D341Med (cell line): Measurements from ENCODE around the gene LRAT.
"Not testable (repeated sequence)": the region's sequence is repeated elsewhere in the genome, so short reads cannot be mapped to it uniquely, and the experiment has no call there.

Experiments used
- DNase-seq: peaks from one replicate; pipeline ENCODE4 v3.0.0; 2012; ENCODE audit warnings: low spot score

LRAT gene

GRCh38 chr4:154743683-154744340, at the start of gene LRAT:
TSS of gene LRAT (plus strand) at chr4:154744000. CDS start at chr4:154744327, 327 bp downstream.
- peak; percentile 71 for DNase-seq

DNA sequence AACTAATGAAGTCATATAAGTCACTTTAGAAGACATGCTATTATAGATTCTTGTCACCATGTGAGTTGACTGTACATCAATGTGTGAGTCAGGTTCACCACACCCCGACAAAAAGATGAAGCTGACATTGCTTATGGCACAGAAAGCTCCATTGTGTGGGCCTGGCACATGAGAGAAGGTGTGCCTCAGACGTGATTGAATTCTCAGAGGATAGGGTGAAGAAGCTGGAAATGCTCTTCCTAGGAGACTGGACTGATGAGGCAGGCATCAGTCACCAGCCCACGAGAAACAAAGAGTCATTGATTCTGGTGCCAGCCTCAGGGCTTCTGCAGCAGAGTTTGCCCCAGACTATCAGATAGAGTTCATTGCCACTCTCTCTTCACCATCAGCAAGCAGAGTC, 35.9 kb upstream of the LRAT start:
- no peak for DNase-seq

DNA sequence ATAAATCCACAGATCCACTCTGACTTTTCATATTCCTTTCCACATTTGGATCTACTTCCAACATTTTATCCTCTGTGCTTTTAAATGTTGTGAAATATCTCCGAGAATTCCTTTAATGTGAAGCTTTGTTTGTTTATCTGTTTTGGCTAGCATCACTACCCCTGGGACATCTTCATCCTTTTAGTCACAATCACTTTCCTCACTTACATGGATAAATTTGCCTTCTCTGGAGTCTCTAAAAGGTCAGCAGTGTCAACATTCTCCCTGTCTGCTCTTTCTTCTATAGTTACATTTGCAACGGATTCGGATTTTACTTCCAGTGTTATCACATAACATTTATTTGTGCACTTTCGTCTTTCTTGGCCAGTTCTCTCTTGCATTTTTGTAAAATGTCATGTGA, 34.2 kb upstream of the LRAT start:
- no peak for DNase-seq

DNA sequence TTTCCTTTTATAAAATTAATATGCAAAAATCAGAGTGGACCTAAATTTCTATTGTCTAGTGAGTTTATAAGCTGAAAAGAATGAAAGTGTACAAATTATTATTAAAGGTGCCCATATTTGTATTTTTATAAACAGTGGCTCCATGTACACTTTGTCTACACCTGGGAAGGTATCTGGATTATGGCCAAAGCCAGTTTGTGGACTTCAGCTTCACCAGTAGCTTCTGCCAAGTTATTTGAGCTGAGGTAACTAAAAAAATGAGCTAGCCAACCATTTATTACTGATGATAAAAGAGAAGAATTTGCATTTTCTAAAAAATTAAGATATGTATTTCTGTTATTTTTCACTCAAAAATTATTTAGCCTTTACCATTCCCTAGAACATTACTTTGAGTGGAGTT, 32.3 kb upstream of the LRAT start:
- no peak for DNase-seq

- DNase-seq = no peak
Measured at GRCh38 chr4:154714339-154715040, 29.3 kb upstream of the LRAT start.

DNA sequence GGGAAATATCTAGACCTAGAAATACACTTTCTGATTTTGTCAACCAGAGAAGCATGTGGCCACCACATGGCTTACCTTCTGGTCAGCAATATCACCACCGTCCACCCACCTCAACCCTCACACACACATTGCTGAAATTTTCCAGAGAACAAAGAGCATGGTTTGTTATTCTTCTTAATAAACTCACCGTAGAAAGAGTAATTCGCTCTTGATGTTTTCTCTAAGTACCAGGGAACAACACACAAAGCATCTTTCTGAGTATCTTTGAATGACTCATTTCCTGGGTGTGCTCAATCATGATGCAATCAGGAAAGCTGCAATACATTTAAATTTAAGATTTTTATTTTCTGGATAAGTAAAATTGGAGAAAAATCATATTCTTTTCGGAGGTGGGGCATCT, 24.7 kb upstream of the LRAT start:
- no peak for DNase-seq

DNA sequence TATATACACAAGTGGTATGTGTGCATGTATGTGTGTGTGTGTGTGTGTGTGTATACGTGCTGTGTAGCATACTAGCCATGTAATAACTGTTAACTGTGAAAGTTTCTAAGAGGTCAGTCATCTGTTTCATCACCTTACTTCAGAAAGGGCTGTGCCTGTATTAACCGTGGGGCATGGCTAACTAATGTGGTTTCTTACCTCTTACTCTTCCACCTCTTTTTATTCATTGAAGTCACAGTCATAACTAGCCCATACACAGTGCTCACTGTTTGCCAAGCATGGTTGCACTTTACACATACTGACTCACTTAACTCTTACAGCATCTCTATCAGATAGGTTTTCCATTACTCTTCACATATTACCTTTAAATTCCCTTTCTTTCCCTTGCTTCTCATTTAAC, 23.7 kb upstream of the LRAT start:
- no peak for DNase-seq

DNA sequence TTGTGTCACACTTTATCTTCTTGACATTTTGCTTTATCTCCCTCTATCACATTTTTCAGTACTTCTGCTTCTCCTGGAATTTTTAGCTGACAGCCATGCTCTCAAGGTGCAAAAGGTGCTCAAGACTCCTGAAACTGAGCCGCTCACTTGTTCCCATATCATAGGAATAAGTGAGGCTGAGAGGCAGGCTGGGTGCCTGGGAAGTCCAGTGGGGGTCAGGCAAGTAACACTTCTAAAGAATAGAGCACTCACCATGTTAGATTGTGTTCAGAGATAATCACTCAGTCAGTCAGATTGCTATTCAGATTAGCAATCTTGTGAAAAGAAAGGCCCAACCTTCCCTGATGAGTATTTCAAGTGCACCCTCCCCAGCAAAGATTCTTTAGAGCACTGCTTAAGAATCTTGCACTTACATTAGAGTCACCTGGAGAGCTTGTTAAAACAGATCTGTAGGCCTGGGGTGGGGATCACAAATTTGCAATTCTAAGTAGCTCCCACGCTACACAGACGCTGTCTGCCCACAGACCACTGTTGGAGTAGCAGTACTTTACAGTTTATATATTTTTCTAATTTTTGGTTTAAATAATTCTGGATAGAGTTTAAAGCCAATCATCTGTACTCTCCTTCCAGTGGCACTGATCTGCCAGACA, 23.1 kb upstream of the LRAT start:
- DNase-seq = no peak

DNA sequence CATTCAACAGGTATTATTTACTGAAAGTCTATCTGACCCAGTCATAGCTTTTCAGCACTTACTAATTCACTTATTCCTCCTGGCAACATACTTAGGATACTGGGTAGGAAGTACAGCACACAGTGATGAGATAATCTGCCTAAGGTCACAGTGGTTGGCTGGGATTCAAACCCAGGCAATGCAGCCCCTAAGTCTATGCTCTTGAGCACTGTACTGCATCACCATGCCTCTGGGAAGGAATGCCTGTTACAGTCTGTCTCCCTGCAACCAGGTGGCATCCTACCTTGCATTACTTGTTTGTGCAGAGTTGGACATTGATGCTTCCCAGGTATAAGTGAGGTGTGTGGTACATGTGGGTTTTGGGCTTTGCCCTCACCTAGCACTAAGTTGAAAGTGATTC, 21.5 kb upstream of the LRAT start:
- no peak for DNase-seq

- not testable (repeated sequence) for DNase-seq
Measured at GRCh38 chr4:154723601-154724000, 20.2 kb upstream of the LRAT start.

GRCh38 chr4:154727540-154727939, 16.3 kb upstream of the LRAT start:
- DNase-seq = no peak

- no peak for DNase-seq
Measured at GRCh38 chr4:154731756-154732155, 12.0 kb upstream of the LRAT start.

DNA sequence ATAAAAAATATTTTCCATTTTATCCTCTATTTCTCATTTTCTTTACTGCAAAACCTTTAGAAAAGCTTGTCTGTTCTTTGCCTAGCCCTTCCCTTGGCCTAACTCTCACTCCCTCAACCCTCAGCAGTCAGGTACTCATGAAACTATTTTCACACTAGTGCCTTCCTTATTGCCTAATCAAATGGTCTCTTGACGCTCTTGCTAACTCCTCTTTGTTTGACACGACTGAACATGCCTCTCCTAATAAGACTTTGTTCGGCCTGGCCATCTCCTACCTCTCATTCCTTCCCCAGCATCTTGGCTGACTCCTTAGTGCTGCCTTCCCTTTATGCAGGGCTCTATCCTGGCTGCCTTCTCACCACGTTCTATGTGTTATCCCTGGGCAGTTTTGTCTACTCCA, 11.1 kb upstream of the LRAT start:
- DNase-seq = no peak

- no peak for DNase-seq
Measured at GRCh38 chr4:154736770-154737169, 7.0 kb upstream of the LRAT start.

DNA sequence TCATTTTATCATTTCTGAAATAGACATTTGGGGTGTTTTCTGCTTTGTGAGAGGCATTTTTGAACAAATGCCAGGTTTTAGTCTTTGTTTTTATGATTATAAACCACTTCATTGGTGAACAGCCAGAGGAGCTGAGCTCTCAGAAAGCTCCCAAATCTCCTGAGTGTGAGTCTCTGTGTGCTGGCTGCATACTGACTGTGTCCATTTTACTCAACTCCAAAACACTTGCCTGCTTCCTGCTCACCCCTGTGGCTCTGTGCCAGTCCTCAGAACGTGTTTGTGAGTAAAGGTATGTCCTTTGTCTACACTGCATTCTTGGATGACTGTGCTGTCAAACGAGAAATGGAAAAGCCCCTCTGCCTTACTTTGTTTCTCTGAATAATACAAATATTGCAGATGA, 5.4 kb upstream of the LRAT start:
- DNase-seq = no peak

DNA sequence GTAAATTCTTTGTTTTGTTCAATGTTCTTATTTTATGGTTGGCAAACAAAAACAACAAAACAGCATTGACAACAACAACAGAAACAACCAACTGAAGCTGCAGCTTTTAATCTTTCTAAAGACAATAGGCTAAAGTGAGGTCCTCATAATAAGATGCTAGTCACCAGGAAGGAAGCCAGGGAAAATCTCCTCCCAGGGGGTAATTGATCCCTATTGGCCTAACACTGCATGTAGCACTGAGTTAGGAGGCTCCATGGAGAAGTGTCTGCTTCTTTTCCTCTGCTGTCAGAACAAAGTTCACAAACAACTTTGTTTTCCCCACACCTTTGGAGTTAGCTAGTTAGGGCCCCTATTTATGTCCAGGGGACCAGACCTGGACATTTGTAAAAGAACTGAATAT, 4.7 kb upstream of the LRAT start:
- no peak for DNase-seq

GRCh38 chr4:154740462-154740861, 3.3 kb upstream of the LRAT start:
- DNase-seq = no peak

- DNase-seq = no peak
Measured at GRCh38 chr4:154741131-154741665, 2.6 kb upstream of the LRAT start.

- peak; percentile 39 for DNase-seq
Measured at GRCh38 chr4:154741922-154742850, 1.6 kb upstream of the LRAT start.

DNA sequence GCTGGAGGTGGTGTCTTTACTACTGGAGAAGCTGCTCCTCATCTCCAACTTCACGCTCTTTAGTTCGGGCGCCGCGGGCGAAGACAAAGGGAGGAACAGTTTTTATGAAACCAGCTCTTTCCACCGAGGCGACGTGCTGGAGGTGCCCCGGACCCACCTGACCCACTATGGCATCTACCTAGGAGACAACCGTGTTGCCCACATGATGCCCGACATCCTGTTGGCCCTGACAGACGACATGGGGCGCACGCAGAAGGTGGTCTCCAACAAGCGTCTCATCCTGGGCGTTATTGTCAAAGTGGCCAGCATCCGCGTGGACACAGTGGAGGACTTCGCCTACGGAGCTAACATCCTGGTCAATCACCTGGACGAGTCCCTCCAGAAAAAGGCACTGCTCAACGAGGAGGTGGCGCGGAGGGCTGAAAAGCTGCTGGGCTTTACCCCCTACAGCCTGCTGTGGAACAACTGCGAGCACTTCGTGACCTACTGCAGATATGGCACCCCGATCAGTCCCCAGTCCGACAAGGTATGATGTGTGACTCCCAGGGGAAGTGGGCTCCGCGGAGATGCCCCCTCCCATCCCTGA, 634 bp downstream of the LRAT start:
- DNase-seq = no peak

GRCh38 chr4:154757713-154758112, 13.9 kb downstream of the LRAT start:
- DNase-seq = no peak

GRCh38 chr4:154760895-154761294, 17.1 kb downstream of the LRAT start:
- DNase-seq = no peak
